Measurements from ENCODE around the gene BCL7B. TPM values are rescaled to one million over a fixed set of nuclear protein-coding genes. Genes with fewer than 3 reads are reported as not detected.
"Not testable (repeated sequence)": the region's sequence is repeated elsewhere in the genome, so short reads cannot be mapped to it uniquely, and the experiment has no call there.

The BCL7B gene
- total RNA-seq, result 78.6 and 82.7 TPM in 2 replicates

- intact Hi-C loops (cut with micrococcal nuclease), result loop anchor here (1.0 kb wide), 8 partner anchors 9 to 729 kb away; partner anchors contain the start of genes ABHD11, BAZ1B, BUD23 and DNAJC30
Measured at GRCh38 chr7:73557397-73558257, at the start of gene BCL7B. TSS of gene BCL7B (minus strand) at chr7:73557690. CDS start at chr7:73557578, 112 bp downstream.

- intact Hi-C loops (cut with micrococcal nuclease), result no loop called here
Measured at GRCh38 chr7:73605601-73606220, 48.2 kb upstream of the BCL7B start.

- intact Hi-C loops (cut with micrococcal nuclease), result no loop called here
Measured at GRCh38 chr7:73602721-73603651, 45.5 kb upstream of the BCL7B start.

- intact Hi-C loops (cut with micrococcal nuclease), result no loop called here
Measured at GRCh38 chr7:73599916-73600315, 42.4 kb upstream of the BCL7B start.

GRCh38 chr7:73599151-73599882 lies 41.8 kb upstream of the BCL7B start:
- intact Hi-C loops (cut with micrococcal nuclease), result no loop called here

- intact Hi-C loops (cut with micrococcal nuclease), result no loop called here
Measured at GRCh38 chr7:73597978-73598782, 40.7 kb upstream of the BCL7B start.

GRCh38 chr7:73596191-73597065 lies 38.9 kb upstream of the BCL7B start:
- intact Hi-C loops (cut with micrococcal nuclease), result no loop called here

- intact Hi-C loops (cut with micrococcal nuclease), result no loop called here
Measured at GRCh38 chr7:73595358-73595757, 37.9 kb upstream of the BCL7B start.

GRCh38 chr7:73593207-73594045 lies 35.9 kb upstream of the BCL7B start:
- intact Hi-C loops (cut with micrococcal nuclease), result no loop called here

- intact Hi-C loops (cut with micrococcal nuclease), result loop anchor here (1.0 kb wide), 1 partner anchor 9 kb away; the partner anchor contains the start of gene TBL2
Measured at GRCh38 chr7:73586911-73587310, 29.4 kb upstream of the BCL7B start.

- intact Hi-C loops (cut with micrococcal nuclease), result no loop called here
Measured at GRCh38 chr7:73585196-73585595, 27.7 kb upstream of the BCL7B start.

- intact Hi-C loops (cut with micrococcal nuclease), result no loop called here
Measured at GRCh38 chr7:73582664-73583202, 25.2 kb upstream of the BCL7B start.

GRCh38 chr7:73581006-73581405 lies 23.5 kb upstream of the BCL7B start:
- intact Hi-C loops (cut with micrococcal nuclease), result not testable (repeated sequence)

GRCh38 chr7:73578342-73579128 lies 21.0 kb upstream of the BCL7B start, which contains the start of gene TBL2:
TSS of gene TBL2 (minus strand) at chr7:73578579. CDS start at chr7:73578549, 30 bp downstream.
- intact Hi-C loops (cut with micrococcal nuclease), result loop anchor here (1.0 to 10.0 kb wide), 16 partner anchors 9 to 1076 kb away; partner anchors contain the start of genes ABHD11, BAZ1B, BCL7B and BUD23

GRCh38 chr7:73577627-73578341 lies 20.3 kb upstream of the BCL7B start:
- intact Hi-C loops (cut with micrococcal nuclease), result loop anchor here (1.0 to 10.0 kb wide), 16 partner anchors 10 to 1077 kb away; partner anchors contain the start of genes ABHD11, BAZ1B, BCL7B and BUD23

GRCh38 chr7:73573791-73574190 lies 16.3 kb upstream of the BCL7B start:
- intact Hi-C loops (cut with micrococcal nuclease), result loop anchor here (10.0 kb wide), 1 partner anchor 1081 kb away; the partner anchor contains the start of gene GTF2I
